ACHN (cell line): ENCODE data around the gene RANBP1.

ENCODE experiments used
- DNase-seq: peaks from one replicate; pipeline ENCODE4 v3.0.0-alpha.2; 2015
- in situ Hi-C: cut with HindIII; loops from 2 replicates; pipeline ENCODE4 v1.10.0; 2017; ENCODE audit warnings: low sequenced_read_pairs, low pct_ligation_motif_present, low pct_unique_long_range_greater_than_20kb

RANBP1 gene

DNA sequence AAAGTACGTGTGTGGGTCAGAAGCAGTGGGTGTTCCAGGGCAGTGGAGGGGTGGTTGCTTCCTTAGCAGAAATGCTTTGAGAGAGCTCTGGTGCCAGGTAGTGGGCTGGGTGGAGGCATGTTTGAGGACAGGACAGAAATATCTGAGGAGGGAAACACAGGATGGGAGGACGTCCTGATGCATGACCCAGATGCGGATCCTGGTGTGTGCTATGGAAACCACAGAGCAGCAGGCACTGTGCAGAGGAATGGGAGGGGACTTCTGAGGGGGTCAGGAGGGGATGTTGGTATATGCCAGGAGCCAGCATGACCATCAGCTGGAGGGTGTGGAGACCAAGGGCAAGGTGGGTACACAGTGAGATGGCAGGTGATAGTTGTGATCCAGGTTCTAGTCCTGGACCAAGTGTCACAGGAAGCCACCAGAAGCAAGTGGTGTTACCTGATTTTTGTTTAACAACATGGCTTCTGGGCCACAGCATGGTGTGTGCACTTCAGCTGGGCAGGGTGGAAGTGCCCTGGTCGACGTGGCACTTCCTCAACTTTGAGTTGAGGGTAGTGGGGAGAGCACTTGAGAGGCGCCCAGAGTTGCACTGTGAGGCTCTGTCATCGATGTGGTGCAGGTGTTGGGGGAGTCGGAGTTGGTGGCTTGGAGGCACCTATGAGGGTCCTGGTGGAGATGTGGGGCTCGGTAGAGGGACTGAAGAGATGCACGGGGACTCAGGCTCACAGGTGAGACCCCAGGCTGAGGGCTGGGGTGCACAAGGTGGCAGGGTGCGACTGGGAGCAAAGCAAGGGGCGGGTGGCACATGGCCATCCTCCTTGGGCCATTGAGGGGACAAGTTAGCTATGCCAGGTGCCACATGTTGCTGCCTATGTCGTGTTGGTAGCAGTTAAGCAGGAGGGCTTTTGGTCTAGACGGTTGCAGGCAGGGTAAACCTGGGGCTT, 28.3 kb upstream of the RANBP1 start:
- in situ Hi-C loops: no loop called here
- DNase-seq: no peak

GRCh38 chr22:20088263-20088648, 27.6 kb upstream of the RANBP1 start:
- in situ Hi-C loops: no loop called here
- no peak for DNase-seq

- no peak for DNase-seq
- in situ Hi-C loops: no loop called here
Observed at GRCh38 chr22:20089226-20089976, 26.5 kb upstream of the RANBP1 start.

- DNase-seq: no peak
- in situ Hi-C loops: no loop called here
Observed at GRCh38 chr22:20089977-20090729, 25.8 kb upstream of the RANBP1 start.

DNA sequence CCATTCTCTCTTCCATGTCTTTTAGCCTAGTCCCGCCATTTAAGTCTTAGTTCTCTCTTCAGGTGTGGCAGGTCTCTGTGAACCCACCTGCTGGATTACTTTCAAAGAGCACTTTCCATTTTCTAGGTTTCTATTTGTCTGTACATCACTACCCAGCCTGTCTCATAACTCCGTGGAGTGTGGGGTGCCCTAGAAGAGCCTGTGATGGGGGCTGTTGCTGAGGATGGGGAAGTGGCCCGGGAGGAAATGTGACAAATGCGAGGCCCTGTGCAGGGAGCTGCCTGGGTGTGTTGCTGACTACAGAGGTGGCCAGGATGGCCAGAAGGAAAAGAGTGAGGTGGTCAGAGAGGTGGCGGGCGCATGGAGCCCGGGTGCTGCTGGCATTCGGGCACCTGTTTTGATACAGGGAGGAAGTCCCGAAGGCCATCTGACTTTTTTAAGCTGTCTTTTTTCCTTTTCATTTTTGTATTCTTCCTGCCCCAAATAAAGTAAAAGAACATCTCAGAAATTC, 25.1 kb upstream of the RANBP1 start:
- no peak for DNase-seq
- in situ Hi-C loops: no loop called here

GRCh38 chr22:20091690-20092476, 24.0 kb upstream of the RANBP1 start:
- no peak for DNase-seq
- in situ Hi-C loops: no loop called here

GRCh38 chr22:20092477-20092854, 23.4 kb upstream of the RANBP1 start:
- no peak for DNase-seq
- in situ Hi-C loops: no loop called here

- DNase-seq: no peak
- in situ Hi-C loops: no loop called here
Observed at GRCh38 chr22:20093418-20094196, 22.3 kb upstream of the RANBP1 start.

GRCh38 chr22:20094197-20094807, 21.6 kb upstream of the RANBP1 start:
- in situ Hi-C loops: no loop called here

DNA sequence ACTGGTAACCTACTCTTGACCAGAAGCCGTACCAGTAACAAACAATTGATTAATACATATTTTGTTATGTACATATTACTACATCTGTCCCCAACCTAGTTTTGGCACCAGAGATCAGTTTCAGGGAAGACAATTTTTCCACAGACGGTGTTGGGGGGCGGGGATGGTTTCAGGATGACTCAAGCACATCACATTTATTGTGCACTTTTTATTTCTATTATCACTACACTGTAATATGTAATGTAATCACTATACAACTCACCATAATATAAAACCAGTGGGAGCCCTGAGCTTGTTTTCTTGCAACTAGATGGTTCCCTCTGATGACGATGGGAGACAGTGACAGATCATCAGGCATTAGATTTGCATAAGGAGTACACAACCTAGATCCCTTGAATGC, 20.4 kb upstream of the RANBP1 start:
- in situ Hi-C loops: no loop called here
- no peak for DNase-seq

More at GRCh38 chr22:20094197-20094807, 21.6 kb upstream of the RANBP1 start:
- DNase-seq: no peak

GRCh38 chr22:20096574-20097420, 19.1 kb upstream of the RANBP1 start:
- no peak for DNase-seq
- in situ Hi-C loops: no loop called here

DNA sequence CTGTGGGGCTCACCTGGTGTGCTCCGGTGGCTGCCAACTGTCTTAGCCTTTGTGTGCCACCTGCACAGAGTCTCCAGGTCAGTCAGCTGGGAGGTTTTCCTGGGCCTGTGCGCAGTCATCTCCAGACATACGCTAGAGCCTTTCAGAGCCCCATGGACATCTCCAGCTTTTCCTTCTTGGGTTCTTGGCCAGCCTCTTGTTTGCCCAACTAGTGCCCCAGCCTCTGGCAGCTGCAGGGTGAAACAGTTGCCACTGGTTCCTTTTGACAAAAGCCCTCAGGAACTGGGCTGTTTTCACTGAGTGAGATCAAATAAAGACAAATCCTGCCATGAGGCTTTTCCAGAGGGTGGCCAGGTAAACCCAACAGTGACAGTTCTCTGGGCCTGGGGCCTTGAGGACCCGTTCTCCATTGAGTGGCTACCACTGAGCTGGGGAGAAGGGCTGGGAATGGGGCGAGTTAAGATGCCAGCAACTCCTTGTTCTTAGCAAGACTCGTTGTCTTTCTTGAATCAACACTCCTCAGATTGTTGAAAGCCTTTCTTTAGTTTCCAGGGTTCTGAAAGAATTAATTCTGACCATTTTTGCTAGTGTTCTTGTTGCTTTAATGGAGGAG, 16.7 kb upstream of the RANBP1 start:
- in situ Hi-C loops: no loop called here
- no peak for DNase-seq

GRCh38 chr22:20101638-20102037, 14.3 kb upstream of the RANBP1 start:
- DNase-seq: no peak
- in situ Hi-C loops: no loop called here

GRCh38 chr22:20102203-20102780, 13.6 kb upstream of the RANBP1 start:
- in situ Hi-C loops: no loop called here
- no peak for DNase-seq

GRCh38 chr22:20105456-20106204, 10.3 kb upstream of the RANBP1 start:
- no peak for DNase-seq
- in situ Hi-C loops: no loop called here
